ENCODE results near the gene HSD11B2.

DNA sequence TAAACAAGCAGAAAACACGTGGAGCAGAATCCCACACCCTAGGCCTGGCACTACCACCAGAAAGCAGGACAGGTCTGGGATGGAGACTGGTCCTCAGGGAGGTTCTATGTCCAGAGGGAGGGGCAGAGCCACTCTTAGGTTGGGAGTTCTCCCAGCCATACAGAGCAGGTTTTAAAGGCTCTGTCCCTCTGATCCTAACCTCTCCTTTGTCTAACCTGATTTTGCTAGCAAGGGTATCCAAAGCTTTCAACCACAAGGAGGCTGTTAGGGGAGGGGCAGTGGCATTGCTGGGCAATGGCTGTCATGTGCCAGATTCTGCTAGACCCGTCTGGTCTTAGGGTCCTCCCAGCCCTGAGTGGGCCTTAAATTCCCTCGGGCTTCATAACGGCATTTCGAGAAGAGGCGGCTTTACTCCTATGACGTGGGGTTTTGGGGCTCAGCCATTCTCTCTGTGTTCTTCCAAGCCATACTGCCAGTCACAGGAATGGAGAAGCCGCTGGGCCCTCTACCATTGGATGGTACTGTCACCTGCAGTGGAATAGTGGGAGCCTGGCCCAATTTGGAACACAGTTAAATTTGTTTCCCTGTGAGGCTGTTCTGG is 43.3 kb upstream of the HSD11B2 start:
- no peak for TF ChIP-seq EZH2 (IDR thresholded peaks at IDR 0.05; ENCODE audit: borderline replicate concordance, low read depth, low read length, severe bottlenecking)
- TF ChIP-seq, protein P1, sequence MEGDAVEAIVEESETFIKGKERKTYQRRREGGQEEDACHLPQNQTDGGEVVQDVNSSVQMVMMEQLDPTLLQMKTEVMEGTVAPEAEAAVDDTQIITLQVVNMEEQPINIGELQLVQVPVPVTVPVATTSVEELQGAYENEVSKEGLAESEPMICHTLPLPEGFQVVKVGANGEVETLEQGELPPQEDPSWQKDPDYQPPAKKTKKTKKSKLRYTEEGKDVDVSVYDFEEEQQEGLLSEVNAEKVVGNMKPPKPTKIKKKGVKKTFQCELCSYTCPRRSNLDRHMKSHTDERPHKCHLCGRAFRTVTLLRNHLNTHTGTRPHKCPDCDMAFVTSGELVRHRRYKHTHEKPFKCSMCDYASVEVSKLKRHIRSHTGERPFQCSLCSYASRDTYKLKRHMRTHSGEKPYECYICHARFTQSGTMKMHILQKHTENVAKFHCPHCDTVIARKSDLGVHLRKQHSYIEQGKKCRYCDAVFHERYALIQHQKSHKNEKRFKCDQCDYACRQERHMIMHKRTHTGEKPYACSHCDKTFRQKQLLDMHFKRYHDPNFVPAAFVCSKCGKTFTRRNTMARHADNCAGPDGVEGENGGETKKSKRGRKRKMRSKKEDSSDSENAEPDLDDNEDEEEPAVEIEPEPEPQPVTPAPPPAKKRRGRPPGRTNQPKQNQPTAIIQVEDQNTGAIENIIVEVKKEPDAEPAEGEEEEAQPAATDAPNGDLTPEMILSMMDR (IDR thresholded peaks at IDR 0.05; ENCODE audit: borderline replicate concordance, extremely low read depth, low read length, poor library complexity, severe bottlenecking) = no peak

Measured in DND-41 (cell line).